OCI-M1 (cell line): ENCODE measurements around the gene TMEM202.
"Not testable (repeated sequence)": the region's sequence is repeated elsewhere in the genome, so short reads cannot be mapped to it uniquely, and the experiment has no call there.

Source experiments
- DNase-seq: peaks from one replicate; lab custom pipeline; 2025; lab: John Stamatoyannopoulos, UW

TMEM202 gene

DNA sequence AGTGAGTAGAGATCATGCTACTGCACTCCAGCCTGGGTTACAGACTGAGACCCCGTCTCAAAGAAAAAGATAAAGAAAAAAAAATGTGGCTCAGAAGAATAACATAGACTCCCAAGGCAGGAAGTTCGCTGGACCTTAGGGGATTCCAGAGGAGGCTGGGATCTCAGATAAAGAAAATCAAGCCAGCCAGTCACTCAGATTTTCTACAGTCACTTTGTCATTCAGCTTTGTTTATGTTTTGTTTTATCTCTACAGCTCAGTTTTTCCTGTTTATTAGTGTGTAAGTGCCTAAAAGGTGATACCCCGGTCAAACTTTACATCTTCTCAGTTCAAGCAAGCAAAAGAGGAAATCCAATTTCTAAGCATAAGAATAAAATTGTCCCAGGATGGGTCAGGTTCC is 6.3 kb downstream of the TMEM202 start:
- no peak for DNase-seq

DNA sequence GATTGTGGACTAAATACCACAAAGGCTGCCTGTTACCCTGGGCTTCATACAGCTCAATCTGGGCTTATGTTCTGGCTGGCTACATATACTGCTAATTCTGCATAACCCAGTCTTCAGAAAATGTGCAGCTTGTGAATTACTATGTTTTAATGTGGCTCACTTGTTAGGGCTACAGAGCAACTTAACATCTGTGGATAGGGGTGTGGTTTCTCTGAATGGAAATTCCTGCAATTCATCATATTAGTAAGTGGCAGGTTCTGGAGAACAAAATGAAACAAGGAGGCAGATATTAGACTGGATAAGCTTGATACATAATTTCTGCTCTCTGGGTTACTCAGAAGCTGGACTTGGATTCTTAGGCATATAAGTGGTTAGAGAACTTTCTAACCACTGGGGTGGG is 6.7 kb downstream of the TMEM202 start:
- no peak for DNase-seq

DNA sequence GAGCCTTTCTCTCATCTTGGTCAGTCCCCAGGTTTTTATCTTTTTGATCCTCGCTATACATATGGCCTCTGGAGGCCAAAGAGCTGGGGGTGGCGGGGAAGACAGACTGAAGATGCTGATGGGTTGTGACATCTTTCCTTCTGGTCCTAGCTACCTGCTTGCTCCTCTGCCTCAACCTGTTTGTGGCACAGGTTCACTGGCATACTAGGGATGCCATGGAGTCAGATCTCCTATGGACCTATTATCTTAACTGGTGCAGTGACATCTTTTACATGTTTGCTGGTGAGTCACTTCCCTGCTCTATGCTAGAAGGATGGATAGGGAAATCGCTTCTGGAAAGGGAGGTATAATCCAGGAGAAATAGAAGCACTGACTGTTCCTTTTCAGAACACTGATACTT is 8.8 kb downstream of the TMEM202 start:
- DNase-seq: no peak

DNA sequence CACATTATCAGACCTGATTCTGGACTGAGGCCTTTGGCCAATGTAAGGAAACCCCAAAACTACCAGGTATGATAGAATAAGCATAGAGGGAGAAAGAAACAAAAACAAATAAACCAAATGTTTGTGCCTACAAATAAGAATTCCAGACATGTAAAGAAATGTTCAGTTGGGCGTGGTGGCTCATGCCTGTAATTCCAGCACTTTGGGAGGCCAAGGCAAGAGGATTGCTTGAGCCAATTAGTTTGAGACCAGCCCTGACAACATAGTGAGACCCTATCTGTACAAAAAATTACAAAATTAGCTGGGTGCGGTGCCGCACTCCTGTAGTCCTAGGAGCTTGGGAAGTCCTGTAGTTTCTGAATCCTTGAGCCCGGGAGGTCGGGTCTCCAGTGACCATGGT is 13.0 kb downstream of the TMEM202 start:
- no peak for DNase-seq

DNA sequence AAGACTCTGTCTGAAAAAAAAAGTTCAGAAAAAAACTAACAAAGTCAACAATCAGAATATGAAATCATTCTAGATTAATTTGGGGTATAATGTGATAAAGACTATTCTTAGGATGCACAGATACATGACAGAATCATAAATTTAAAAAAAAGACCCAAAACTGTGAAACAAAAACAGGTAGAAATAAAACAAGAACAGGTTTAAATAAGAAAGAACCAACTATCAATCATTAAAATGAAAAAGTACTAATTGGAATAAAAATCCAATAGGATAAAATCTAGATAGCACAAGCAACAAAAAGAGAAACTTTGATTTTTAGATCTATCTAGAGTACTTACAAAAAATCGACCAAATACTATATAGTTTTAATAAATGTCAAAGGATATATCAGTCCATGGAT is 13.4 kb downstream of the TMEM202 start:
- no peak for DNase-seq

DNA sequence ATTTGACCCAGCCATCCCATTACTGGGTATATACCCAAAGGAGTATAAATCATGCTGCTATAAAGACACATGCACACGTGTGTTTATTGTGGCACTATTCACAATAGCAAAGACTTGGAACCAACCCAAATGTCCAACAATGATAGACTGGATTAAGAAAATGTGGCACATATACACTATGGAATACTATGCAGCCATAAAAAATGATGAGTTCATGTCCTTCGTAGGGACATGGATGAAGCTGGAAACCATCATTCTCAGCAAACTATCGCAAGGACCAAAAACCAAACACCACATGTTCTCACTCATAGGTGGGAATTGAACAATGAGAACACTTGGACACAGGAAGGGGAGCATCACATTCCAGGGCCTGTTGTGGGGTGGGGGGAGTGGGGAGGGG is 15.2 kb downstream of the TMEM202 start:
- DNase-seq: not testable (repeated sequence)

DNA sequence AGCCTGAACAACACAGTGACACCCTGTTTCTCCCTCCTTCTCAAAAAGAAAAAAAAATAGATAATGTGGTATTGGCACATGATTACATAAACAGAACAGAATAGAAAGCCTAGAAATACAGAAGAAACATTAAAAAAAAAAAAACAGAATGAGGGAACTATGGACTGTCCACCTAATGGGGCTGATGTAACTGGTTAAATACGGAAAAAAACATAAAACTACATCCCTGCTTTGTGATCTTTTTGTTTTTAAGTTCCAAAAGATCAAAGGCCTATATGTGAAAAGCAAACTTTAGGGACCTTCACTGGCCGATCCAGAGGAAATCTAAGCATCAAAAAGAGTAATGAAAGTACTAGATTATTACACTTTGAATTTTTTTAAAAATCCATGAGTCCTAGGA is 17.2 kb downstream of the TMEM202 start:
- no peak for DNase-seq

DNA sequence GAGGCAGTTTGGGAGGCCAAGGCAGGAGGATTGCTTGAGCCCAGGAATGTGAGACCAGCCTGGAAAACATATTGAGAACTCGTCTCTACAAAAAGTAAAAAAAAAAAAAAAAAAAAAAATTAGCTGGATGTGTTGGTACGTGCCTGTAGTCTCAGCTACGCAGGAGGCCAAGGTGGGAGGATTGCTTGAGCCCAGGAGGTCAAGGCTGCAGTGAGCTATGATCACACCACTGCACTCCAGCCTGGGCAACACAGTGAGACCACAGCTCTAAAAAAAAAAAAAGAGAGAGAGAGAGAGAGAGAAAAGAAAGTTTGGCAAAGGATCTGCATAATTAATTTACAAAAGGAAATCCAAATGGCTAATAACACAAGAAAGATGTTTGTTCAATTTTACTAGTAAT is 21.7 kb downstream of the TMEM202 start:
- not testable (repeated sequence) for DNase-seq

DNA sequence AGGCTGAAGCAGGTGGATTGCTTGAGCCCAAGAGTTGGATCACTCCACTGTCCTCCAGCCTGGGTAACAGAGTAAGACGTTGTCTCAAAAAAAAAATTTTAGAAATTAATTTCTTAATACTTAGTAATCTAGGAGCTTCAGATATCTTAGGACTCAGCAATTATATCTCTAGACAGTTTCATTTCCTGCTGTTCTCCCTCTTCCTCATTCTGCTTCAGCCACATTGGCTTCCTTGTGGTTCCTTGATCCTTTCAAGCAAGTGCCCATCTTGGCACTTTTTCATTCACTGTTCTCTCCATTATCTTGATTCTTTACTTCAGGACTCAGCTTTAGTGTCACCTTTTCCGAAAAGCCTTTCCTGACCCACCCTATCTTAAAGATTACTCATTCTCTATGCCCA is 22.5 kb downstream of the TMEM202 start:
- no peak for DNase-seq

DNA sequence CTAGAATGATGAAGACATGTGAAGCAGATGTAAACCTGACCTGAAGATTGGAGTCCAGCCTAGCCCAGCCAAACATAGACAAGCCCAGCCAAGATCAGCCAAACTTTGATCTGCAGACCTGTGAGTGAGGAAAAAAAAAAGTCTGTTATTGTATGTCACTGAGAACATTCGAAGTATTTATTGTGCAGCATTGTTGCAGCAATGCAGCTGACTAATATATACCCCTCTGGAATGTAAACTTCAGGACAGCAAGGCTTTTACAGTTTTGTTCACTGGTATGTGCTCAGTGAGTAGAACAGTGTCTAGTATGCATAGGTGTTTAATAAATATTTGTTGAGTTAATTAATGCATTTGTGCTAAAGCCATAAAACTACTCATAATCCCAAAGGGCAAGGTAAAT is 23.4 kb downstream of the TMEM202 start:
- DNase-seq: no peak

DNA sequence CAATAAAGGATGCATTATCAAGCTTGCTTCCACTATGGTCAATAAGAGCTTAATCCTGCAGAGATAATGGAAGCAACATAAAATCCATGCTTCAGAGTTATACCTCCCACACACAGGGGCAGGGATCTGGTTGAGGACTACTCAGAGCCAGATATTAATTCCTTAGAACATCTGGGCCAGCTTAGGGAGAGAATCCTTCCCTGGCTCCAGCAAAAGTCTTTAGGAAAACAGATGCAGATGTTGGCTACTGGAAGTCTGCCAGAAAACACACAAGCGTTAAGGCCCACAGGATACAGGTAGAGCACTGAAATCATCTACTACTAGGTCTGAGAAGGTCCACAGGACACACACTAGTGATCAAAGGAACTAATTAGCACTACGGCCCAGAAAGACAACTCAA is 25.2 kb downstream of the TMEM202 start:
- no peak for DNase-seq

DNA sequence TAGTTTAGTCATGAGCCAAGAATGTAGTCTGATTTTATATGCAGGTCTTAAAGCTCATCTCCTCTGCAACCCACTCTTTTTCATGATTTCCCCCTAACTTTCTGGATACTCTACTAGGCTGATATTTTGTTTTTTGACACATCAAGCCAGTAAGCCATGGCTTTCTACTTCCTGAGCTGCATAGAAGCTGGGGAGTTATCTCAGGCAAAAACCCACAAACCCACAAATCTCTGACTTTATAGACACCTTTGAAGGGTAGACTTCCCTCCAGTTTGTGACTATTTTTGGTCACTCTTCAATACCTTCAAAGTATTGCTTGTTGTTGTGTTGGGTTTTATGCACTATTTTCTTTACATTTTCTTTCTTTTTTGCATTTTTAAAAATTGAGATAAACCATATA is 28.6 kb downstream of the TMEM202 start:
- no peak for DNase-seq

DNA sequence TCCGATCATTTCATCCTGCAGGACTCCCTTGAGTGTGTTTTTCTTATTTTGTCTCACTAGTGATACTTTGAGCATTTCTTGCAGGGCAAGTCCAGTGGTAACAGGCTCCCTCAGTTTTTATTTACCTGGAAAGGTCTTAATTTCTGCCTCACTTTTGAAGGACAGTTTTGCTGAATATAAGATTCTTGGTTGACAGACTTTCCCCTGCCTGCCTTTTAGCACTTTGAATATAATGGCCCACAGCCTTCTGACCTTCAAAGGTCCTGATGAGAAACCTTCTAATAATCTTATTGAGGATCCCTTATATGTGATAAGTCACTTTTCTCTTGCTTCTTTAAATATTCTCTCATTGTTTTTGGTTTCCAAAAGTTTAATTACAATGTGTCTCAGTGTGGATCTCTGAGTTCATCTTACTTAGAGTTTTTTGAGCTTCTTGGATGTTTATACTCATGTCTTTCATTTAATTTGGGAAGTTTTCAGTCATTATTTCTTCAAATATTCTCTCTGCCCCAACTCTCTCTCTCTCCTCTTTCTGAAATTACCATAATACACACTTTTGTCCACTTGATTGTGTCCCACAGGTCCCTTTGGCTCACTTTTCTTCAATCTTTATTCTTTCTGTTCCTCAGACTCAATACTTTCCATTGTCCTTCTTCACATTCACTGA is 39.7 kb downstream of the TMEM202 start:
- DNase-seq: no peak

DNA sequence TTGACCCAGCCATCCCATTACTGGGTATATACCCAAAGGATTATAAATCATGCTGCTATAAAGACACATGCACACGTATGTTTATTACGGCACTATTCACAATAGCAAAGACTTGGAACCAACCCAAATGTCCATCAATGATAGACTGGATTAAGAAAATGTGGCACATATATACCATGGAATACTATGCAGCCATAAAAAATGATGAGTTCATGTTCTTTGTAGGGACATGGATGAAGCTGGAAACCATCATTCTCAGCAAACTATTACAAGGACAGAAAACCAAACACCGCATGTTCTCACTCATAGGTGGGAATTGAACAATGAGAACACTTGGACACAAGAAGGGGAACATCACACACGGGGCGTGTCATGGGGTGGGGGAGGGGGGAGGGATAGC is 44.7 kb downstream of the TMEM202 start:
- not testable (repeated sequence) for DNase-seq

DNA sequence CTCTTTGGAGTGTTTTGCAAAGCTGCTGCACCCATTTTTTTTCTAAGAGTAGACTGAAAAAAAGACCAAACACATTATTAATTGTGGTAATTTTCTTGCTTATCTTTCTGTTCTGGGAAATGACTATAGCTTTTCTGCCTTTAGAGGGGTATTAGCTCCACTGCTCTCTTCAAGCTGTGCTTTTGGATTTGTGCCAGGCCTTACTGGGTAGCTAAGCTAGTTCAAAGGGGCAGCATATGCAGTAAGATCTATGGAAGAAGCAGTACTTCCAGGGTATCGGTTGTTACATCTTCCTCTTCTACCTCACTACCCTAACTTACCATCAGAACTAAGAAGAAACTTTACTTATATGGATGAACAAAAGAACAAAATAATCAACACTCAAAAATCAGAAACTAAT is 47.3 kb downstream of the TMEM202 start:
- DNase-seq: no peak

DNA sequence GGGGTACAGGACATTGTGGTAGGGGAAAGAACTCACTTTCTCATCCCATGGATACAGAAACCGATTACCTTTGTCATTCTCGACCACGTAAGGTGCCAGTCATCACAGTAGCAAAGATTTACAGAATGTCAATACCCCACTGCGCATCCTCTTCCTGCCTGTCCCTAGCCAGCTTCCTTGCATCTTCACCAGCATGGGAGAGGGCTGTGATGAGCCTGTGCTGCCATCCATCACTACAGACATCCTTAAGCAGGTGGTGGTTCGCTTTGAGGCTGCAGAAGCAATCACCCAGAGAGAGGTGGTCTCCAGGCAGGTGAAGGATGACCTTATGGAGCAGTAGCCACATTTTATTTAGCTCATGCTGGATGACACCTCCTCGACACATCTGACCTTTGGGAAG is 52.7 kb downstream of the TMEM202 start:
- DNase-seq: no peak

DNA sequence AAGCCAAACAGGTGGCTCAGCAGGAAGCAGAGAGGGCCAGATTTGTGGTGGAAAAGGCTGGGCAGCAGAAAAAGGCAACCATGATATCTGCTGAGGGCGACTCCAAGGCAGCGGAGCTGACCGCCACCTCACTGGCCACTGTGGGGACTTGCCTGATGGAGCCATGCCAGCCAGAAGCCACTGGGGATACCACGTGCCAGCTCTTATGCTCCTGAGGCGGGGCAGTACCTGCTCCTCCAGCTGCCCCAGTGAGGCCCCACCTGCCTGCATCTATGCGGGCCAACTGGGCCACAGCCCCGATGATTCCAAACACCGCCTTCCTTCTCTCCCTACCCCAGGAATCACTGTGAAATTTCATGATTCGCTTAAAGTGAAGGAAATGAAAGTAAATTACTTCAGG is 53.1 kb downstream of the TMEM202 start:
- DNase-seq: no peak

DNA sequence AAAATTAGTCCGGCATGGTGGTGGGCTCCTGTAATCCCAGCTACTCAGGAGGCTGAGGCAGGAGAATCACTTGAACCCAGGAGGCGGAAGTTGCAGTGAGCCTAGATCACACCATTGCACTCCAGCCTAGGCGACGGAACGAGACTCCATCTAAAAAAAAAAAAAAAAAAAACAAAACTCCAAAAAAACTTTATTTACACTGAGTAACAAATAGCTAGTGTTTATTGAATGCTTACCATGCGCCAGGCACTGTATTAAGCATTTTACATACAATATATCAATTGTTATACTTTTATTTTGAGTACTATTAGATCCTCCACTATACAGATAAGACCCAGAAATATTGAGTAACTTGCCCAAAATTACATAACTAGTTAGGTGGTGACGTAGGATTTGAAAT is 58.6 kb downstream of the TMEM202 start:
- no peak for DNase-seq
